SW 1271 (cell line): Measurements from ENCODE around the gene AHCYL1.
A peak's percentile ranks its signal among the peaks of the same experiment; 100 is the strongest.
"Not testable (repeated sequence)": the region's sequence is repeated elsewhere in the genome, so short reads cannot be mapped to it uniquely, and the experiment has no call there.

ENCODE experiments used
- DNase-seq, 2 experiments: peaks; one replicate each; lab custom pipeline; 2025; lab: John Stamatoyannopoulos, UW

The AHCYL1 gene

DNA sequence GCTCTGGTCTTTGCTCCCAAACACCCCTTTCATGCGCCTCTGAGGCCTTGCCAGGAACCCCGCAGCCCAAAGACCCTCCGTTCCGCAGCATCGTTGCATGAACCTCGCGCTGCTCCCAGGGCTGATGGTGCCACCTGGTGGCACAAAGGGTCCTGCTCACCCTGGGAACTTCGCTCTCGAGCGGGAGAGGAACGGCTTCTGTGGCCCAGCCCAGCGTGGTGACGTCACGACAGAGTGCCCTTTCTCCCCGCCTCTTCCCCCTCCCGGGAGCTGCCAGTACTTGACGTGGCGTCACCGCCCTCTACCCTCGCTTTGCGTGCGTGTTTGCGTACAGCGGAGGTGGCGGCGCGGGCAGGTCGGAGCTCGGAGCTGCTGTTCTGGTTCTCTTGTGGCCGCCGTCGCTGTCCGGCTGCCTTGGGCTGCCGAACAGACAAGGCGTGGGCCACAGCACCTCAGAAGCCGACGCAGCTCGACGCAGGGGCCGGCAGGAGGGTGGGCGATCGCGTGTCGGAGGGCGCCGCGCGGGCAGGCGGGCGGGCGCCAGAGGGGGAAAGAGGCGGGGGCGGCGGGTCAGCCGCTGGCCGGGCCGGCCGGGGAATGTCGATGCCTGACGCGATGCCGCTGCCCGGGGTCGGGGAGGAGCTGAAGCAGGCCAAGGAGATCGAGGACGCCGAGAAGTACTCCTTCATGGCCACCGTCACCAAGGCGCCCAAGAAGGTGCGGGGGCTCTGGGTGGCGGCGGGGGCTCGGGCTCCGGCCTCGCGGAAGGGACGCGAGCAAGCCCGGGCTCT is at the start of gene AHCYL1:
Gene AHCYL1, plus strand, starts transcription at position 310 of the 791 bp plus-strand sequence. Its CDS starts 288 bp downstream, at position 598.
- peak; percentile 79 to 94 for DNase-seq

DNA sequence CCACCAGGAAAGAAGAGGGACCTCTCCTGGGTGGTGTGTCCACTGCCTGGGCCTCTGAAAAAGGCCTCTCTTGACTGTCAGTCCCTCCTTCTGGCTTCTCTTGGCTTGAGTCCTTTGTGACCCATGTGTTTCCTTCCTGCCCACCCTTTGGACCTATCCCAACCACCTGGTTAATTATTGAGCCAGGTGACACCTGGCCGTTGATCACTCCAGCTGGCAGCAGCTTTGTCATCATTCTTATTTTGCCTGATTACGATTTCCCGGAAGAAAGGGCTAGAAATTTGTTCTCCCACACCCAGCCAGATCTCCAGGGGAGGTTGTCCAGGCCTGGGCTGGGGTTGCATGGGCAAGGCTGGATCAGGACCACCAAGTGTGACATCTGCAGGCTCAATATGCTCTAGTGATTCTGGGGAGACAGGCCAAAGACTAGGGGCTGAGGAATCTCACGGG is 49.1 kb upstream of the AHCYL1 start:
- no peak for DNase-seq

DNA sequence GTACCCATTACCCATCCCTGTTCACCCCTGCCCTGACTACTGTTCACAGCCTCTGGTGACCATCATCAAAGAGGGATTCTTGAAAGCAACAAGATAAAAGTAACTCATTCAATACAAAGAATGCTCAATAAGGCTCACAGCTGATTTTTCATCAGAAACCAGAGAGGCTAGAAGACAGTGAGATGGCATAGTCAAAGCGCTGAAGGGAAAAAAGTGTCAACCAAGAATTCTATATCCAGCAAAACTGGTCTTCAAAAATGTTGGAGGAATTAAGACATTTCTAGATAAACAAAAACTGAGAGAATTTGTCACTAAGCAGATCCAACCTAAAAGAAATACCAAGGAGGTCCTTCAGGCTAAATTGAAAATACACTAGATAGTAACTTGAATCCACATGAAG is 46.8 kb upstream of the AHCYL1 start:
- no peak for DNase-seq

DNA sequence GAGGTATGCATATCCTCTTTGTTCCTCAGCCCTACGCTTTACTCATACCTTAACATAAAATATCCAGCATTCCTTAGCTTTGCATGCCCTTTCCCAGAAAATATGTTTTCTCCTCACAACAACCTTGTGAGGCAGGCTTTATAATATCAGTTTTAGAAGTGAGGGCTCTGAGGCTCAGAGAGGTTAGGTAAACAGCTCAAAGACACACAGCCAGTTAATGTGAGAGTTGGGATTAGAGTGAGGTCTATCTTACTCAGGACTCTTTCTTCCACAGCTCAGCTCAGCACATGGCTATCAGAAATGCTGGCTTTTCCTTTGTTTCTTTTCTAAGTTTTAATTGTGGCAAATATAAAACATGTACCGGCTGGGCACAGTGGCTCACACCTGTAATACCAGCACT is 46.0 kb upstream of the AHCYL1 start:
- no peak for DNase-seq

DNA sequence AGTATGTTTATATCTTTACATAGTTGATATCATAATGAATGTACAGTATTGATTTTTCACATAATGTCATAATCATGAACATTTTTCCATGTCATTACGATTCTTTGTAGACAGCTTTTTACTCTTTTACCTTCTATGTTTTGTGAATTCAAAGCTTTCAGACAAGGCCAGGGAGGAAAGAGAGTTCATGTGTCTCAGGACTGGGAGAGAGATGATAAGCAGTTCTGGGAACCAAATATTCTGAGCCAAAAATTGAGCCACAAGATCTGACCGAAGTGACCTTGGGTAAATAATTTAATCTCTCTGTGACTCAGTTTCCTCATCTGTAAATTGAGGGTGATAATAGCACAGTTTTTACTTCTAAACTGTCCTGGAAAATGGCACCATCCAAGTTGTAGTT is 42.1 kb upstream of the AHCYL1 start:
- DNase-seq = no peak

DNA sequence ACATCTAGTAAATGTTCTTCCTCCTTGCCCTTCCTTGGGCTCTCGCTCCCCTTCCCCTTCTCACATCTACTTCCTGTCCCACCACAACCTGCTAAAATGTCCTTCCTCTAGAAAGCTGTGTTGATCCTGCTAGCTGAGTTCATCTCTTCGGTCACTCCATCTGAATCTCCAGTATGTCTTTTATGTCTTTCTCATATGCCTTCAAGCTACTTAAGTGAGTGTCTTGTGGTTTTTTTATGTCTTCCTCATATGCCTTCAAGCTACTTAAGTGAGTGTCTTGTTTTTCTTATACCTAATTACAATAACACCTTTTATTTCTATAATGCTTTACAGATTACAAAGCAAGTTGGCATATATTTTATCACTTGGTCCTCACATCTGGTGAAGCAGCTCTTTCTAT is 40.0 kb upstream of the AHCYL1 start:
- no peak for DNase-seq

DNA sequence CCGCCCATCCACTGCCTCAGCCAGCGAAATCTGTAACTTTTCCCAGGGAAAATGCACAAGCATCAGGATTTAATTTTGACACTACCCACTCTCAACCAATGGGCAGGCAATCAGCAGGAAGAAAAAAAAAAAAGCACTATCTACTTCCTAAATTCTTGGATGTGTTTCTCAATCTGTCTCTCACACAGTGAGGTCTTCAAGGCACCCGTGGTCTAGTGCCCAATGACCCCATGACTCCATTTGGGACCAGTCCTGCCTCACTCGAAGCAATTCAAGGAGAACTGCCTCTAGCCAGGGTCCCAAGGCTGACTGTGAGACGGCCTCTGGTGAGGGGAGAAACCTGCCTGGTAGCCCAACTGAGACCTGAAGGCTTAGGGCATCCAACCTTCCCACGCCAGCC is 38.1 kb upstream of the AHCYL1 start:
- DNase-seq = no peak

DNA sequence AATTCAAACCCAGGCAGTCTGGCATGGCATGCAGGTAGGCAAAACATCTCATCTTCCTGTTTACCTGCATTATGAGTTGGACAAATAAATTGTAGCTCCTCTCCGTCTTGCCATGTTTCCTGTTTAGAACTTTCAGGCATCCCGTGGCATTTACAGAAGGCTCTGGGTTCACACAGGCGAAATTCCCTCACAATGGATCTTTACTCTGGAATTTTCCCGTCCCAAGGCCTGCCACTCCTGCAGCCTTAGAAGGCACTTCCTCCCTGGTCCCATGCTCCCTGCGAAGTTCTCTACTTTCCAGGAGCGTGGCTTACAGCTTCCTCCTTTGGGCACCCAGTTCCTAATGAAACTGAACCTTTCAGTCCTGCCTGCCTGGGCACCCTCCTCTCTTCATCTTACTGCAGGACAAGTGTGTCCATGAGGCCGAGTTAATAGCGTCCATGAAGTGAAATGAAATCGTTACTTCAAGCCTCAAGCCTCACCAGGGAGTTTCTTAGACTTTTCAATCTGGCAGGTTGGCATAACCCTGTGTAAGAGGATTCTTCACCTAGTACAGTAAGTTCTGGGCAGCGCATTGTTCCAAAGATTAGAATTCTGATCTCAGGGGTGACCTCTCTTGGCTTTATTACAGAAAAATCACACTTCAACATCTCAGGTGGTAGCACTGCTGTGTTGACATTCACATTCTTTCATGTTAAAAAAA is 36.8 kb upstream of the AHCYL1 start:
- DNase-seq = no peak

DNA sequence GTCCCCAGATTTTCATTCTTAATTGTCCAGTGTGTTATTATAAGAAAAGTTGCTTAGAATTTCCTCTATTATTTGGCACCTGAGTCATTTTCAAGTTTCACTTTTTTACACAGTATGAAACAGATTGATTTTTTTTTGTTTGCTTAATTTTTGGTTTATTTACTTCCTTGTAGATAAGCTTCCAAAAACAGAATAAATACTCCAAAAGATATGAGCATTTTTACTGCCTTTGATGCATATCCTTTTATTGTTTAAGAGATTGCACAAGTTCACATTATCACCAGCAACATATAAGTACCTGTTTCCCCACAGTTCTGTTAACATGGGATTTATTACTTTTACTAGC is 36.3 kb upstream of the AHCYL1 start:
- DNase-seq = no peak

DNA sequence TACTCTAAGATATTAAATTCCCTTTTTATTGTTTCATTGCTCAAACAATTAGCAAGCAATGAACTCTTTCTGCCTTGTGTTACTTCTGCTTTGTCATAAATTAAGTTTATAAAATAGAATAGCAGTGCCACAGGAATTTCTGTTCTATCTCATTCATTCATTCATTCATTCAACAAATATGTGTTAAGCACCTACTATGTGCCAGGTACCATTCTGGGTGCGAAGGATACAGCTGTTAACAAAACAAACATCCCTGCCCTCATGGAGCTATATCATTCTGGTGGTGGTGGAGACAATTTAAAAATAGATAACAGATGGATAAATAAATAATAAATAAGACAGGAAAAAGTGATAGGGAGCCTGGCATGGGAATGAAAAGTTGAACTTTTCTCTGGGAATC is 34.5 kb upstream of the AHCYL1 start:
- DNase-seq = no peak

DNA sequence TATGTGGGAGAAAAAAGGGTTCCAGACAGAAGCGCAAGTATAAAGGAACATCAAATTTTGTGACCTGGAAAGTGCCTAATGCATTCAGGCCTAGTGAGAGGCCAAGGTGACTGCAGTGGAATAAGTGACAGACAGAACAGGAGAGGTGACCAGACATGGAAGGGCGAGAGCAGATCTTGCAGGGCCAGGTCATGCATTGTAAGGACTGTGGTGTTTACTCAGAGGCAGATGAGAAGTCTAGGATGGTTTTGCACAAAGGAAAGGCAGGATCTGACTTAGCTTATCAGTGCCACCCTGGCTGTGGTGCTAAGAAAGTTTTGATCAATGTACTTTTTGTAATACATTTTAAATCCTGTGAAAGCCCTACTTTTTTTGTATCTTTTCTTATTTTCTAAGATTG is 34.1 kb upstream of the AHCYL1 start:
- DNase-seq = no peak

DNA sequence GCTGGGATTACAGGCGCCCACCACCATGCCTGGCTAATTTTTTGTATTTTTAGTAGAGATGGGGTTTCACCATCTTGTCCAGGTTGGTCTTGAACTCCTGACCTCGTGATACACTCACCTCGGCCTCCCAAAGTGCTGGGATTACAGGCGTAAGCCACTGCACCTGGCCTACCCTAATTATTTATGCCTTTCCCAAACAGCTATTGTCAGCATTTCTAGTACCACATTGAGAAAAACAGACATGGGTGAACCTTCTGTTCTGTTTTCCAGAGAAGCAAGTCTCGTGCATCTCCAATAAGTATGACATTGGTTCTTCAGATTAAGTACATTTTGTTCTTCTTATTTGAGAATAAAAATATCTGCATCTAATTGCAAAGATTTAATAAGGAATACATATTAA is 33.1 kb upstream of the AHCYL1 start:
- DNase-seq = not testable (repeated sequence)

DNA sequence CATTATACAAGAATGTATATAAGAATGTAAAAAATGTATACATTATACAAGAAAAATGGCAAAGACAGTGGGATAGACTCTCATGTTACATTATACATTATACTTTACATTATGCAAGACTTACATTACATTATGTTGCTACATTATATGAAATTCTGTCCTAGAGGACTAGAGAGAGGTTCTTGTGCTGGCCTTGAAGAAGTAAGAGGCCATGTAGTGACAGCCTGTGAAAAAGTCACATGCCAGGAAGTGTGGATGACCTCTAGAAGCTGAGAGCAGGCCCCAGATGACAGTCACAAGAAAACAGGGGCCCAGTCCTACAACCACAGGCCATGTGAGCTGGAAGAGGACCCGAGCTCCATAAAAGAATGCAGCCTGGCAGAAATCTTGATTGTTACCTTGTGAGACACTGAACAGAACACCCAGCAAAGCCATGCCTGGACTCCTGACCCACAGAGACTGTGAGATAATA is 30.5 kb upstream of the AHCYL1 start:
- DNase-seq = no peak

DNA sequence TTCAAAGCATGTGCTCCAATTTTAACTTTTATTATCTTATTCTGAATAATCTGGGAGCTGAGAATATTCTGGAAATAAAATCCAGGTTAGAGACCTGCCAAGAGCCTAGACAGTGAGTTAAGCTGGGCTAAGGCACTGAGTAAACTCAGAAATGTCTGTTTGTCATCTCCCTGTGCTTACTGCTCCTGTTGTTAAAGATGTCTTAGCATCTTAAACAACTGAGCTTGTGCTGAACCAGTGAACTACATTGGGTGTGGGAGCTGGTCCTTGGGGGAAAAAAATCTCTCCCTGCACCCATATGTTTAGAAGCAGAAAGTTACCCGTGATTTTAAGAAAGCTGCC is 25.0 kb upstream of the AHCYL1 start:
- no peak for DNase-seq

DNA sequence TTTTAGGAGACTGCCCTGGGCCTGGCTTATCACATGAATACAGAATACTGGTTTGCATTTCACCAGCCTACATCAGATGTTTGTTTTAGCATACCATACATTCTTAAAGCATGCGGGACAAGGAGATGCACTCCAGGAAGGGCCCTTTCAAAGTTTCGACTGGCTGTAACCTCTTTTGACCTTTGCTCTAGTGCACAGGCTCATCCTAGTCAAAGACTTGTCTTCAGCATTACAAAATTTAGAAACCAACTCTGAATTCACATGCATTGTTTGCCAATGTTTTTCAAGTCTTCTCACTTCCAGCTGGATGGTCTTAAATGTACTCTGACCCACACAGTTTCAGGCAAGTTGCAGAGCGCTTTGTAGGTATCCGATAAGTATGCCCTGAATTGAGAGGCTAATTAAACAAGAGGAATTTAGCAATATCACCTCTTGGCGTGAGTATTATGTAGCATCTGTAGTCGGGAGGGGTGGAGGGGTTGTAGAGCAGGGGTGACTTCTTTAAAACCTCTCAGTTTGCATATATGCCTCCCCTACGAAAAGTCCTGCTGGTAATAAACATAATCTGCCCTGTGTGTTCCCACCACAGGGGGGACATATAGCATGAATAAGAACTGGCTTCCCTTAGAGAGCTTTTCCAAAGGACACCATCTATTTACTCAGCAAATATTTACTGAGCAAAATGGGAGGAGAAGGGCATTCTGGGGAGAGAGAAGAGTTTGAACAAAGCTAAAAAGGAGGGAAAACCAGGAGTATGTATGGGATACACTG is 24.4 kb upstream of the AHCYL1 start:
- peak in 1 of 2 experiments; percentile 13 for DNase-seq

DNA sequence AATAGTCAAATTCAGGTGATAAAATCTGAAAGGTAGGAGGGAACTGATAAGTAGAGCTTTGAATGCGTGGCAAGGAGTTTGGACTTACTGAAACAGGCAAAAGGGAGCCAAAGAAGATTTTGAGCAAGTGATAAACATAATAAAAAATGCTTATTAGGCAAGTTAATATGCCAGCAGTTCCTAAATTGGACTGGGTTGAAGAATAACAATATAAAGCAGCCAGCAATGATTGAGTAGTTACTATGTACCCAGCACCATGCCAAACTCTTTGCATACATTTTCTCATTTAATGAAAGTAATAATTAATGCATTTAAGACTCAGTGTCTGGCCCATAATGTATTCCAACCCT is 23.8 kb upstream of the AHCYL1 start:
- no peak for DNase-seq

DNA sequence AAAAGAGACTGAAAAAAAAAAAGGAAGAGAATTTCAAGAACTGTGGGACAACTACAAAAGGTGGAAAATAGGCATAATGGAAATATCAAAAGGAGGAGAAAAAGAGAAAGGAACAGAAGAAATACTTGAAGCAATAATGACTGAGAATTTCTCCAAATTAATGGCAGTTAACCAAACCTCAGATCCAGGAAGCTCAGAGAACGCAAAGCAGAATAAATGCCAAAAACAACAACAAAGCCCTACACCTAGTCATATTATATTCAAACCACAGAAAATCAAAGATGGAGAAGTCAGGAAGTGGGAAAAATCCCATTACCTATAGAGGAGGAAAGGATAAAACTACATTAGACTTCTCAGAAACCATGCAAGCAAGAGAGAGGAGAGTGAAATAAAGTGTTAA is 20.7 kb upstream of the AHCYL1 start:
- DNase-seq = no peak

DNA sequence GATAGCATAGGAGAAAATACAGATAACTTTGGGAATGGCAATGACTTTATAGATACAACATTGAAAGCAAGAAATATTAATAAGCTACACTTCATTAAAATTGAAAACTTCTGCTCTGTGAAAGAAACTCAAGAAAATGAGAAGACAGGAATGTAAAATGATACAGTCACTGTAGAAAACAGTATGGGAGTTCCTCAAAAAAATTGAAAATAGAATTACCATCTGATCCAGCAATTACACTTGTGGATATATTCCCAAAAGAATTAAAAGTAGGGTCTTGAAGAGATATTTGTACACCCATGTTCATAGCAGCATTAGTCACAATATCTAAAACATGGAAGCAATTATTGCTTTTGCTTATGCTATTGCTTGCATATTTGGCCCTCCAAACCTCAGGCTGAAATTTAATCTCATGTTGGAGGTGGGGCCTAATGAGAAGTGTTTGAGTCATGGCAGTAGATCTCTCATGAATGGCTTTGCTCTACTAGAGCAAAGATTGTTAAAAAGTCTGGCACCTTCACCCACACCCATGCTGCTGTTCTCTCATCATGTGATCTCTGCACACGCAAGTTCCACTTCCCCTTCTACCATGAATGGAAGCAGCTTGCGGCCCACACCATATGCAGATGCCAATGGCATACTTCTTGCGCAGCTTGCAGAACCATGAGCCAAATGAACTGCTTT is 15.3 kb upstream of the AHCYL1 start:
- no peak for DNase-seq

DNA sequence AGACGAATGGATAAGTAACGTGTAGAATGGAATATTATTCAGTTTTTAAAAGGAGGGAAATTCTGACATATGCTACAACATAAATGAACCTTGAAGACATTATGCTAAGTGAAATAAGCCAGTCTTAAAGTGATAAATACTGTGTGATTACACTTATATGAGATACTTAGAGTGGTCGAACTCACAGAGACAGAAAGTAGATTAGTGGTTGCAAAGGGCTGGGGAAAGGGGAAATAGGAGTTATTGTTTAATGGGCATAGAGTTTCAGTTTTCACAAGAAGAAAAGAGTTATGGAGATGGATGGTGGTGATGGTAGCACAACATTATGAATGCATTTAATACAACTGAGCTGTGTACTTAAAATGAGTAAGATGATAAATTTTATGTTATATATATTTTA is 14.7 kb upstream of the AHCYL1 start:
- DNase-seq = no peak

DNA sequence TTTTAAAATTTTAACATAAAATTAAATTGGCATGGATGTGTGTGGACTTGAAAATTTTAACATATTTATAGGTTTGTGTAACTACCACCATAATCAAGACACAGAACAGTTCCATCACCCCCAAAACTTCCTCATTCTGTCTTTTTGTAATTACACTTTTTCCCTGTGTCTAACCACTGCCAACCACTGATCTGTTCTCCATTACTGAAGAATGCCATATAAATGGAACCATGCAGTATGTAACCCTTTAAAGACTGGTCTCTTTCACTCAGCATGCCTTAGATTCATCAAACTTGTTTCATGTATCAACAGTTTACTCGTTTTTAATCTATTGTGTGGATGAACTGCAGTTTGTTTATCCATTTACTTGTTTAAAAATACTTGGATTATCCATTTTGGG is 13.0 kb upstream of the AHCYL1 start:
- DNase-seq = no peak

DNA sequence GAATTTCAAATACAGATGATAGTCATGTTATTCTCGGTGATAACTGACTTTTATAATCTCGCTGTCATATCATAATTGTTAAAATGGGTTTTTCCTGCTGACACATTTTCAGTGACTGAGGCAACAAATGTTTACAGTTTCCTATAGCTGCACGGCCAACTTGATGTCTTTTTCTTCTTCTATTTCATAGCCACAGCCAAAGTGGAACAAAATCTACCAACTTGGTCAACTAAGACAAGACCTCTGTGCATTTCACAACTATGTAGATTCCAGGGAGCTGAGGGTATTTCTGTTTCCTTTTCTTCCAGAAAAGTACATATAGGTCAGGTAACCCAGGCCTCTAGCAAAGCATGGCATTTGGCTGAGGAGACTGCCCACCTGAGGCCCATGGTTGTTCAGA is 10.4 kb upstream of the AHCYL1 start:
- no peak for DNase-seq

DNA sequence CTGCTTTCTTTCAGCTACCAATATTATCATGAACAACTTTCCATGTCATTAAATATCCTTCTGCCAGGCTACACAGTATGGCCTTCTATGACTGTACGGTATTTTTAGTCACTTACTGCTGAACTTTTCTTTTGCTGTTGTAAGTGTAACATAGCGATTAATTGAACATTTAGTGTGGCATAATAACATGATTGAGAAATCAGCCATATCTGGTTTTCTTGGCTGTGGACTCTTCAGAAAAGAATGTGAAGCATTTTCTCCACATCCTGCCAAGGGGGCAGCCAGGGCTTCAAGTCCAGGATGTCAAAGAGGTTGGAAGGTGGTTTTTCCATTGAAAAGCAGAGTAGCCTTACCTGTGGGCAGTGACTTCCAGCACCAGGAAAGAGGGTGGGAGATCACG is 8.8 kb upstream of the AHCYL1 start:
- peak; percentile 24 to 78 for DNase-seq
